B cell (primary cell): ENCODE measurements around the gene VASN.

Experiments used
- CTCF ChIP-seq: fragments of 200-600 bp; IDR thresholded peaks from one replicate; pipeline ENCODE4 v1.8.0; 2022; ENCODE audit warnings: antibody characterized with exemption, mild to moderate bottlenecking
- EZH2 ChIP-seq: IDR thresholded peaks from 2 replicates; pipeline ENCODE4 v1.6.1; 2012; ENCODE audit warnings: borderline replicate concordance, low read depth, mild to moderate bottlenecking, moderate library complexity, low read length; ENCODE audit not compliant: insufficient read depth, poor library complexity, severe bottlenecking

- no peak for TF ChIP-seq CTCF
- no peak for TF ChIP-seq EZH2
These were observed 42.6 kb upstream of the VASN start for GRCh38 chr16:4328782-4329775.
